ENCODE measurements around the gene FAM168A. TPM values are rescaled to one million over a fixed set of nuclear protein-coding genes. Genes with fewer than 3 reads are reported as not detected.

The FAM168A gene
- total RNA-seq, 4 donors from 2014 or later, result 17.5 to 43.4 (median 23.3) TPM

- DNase-seq, result no peak
- WGBS, 2 donors (ENCODE audit: low coverage in 1 of 2), result 92 to 96% methylated on average over 2 of the region's 2 CpGs
- in situ Hi-C loops (cut with MboI; ENCODE audit: low pct_ligation_motif_present in 1 of 4, low pct_unique_long_range_greater_than_20kb in 1 of 4, low sequenced_read_pairs in 3 of 4), result no loop called here
Observed at GRCh38 chr11:73547706-73548595, 50.0 kb downstream of the FAM168A start.

GRCh38 chr11:73542175-73542574 is 55.7 kb downstream of the FAM168A start:
- TF ChIP-seq POLR2A (IDR thresholded peaks at IDR 0.05) (no peak), CTCF (IDR thresholded peaks at IDR 0.05) (no peak)
- in situ Hi-C loops (cut with MboI; ENCODE audit: low pct_ligation_motif_present in 1 of 4, low pct_unique_long_range_greater_than_20kb in 1 of 4, low sequenced_read_pairs in 3 of 4), result no loop called here
- no peaks in the 10 kb centered on the region for H3K36me3 ChIP-seq
- H3K9me3 ChIP-seq, result no peaks in the 10 kb centered on the region
- H3K4me1 ChIP-seq, result peaks cover 0 to 10% (median 3%) of the 10 kb centered on the region in 4 donors
- no peak overlapping the region for H3K4me3 ChIP-seq
- WGBS, 2 donors (ENCODE audit: low coverage in 1 of 2), result 50 to 74% methylated on average over 1 of the region's 1 CpG
- H3K27ac ChIP-seq, result no peak overlapping the region
- no peaks in the 10 kb centered on the region for H3K27me3 ChIP-seq
- intact Hi-C loops (cut with DNase I; ENCODE audit: low total_unique reads), result no loop called here
- no peak for DNase-seq

More at GRCh38 chr11:73547706-73548595, 50.0 kb downstream of the FAM168A start:
- TF ChIP-seq EP300 (IDR thresholded peaks at IDR 0.05; ENCODE audit: low read depth) (no peak), POLR2A (IDR thresholded peaks at IDR 0.05) (no peak), POLR2AphosphoS5 (IDR thresholded peaks at IDR 0.05) (no peak), CTCF (IDR thresholded peaks at IDR 0.05) (no peak)
- H3K36me3 ChIP-seq, result no peaks in the 10 kb centered on the region
- peaks cover 3 to 4% (median 3%) of the 10 kb centered on the region in 4 donors for H3K4me1 ChIP-seq
- H3K4me3 ChIP-seq, result no peak overlapping the region
- no peaks in the 10 kb centered on the region for H3K9me3 ChIP-seq
- no peaks in the 10 kb centered on the region for H3K27me3 ChIP-seq
- no peak overlapping the region for H3K27ac ChIP-seq
- intact Hi-C loops (cut with DNase I; ENCODE audit: low total_unique reads), result no loop called here

DNA sequence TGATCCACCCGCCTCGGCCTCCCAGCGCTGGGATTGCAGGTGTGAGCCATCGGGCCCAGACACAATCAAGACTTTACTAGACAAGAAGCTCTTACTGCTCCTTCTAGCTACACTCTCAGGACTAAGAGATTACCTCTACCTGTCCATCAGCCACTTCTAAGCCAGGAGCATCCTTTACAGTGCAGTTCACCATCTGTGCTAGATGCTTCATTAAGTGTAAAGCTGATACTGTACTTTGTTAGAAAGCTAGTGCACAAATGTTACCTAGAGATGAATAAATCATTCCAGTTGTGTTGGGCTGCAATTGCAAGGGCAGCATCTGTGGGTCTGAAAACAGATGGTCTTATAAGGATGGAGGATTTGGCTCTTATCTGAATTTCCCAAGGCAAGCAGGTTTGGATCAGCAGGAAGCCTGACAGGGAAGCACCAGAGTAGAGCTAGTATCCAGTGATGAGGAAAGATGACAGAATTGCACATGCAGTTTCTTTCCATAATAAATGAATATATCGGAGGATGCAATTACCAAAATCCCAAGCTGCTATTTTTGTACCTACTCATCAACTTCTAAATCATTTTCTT is 58.3 kb downstream of the FAM168A start:
- intact Hi-C loops (cut with DNase I; ENCODE audit: low total_unique reads) (no loop called here), in situ Hi-C loops (cut with MboI; ENCODE audit: low pct_ligation_motif_present in 1 of 4, low pct_unique_long_range_greater_than_20kb in 1 of 4, low sequenced_read_pairs in 3 of 4) (no loop called here)
- DNase-seq, result no peak
- Histone ChIP-seq H3K4me3 (no peak overlapping the region), H3K27me3 (no peaks in the 10 kb centered on the region), H3K27ac (no peak overlapping the region), H3K36me3 (no peaks in the 10 kb centered on the region), H3K4me1 (peaks cover 0 to 10% (median 3%) of the 10 kb centered on the region in 4 donors), H3K9me3 (no peaks in the 10 kb centered on the region)
- WGBS, 2 donors (ENCODE audit: low coverage in 1 of 2), result 97% methylated on average over 2 to 5 of the region's 5 CpGs
- no peak for TF ChIP-seq CTCF (IDR thresholded peaks at IDR 0.05)
- TF ChIP-seq POLR2A (IDR thresholded peaks at IDR 0.05), result no peak
- no peak for TF ChIP-seq POLR2AphosphoS5 (IDR thresholded peaks at IDR 0.05)
- no peak for TF ChIP-seq EP300 (IDR thresholded peaks at IDR 0.05; ENCODE audit: low read depth)

DNA sequence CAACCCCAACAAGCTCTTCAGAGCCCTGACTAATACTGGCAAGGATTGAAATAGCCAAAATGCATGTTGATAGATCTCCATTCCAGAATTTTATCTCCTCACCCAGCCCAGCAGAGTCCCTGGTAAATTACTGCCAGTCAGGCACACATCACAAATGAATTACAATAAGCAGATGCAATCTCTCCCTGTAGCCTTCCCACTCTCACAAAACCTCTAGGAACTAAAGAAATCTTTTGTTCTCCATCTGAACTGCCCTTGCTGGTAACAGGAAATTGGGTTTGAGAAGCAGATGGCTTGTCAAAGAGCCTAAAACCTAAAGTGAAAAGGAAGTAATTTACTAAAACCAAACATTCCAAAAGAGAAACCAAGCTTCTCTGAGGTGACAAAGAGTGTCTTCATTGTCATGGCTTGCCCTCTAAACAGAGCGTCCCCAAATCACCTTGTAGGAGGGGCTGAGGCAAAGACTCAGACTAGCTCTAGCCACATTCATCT is 59.5 kb downstream of the FAM168A start:
- DNase-seq, result no peak
- intact Hi-C loops (cut with DNase I; ENCODE audit: low total_unique reads), result no loop called here
- no peak overlapping the region for H3K27ac ChIP-seq
- in situ Hi-C loops (cut with MboI; ENCODE audit: low pct_ligation_motif_present in 1 of 4, low pct_unique_long_range_greater_than_20kb in 1 of 4, low sequenced_read_pairs in 3 of 4), result no loop called here
- TF ChIP-seq POLR2A (IDR thresholded peaks at IDR 0.05), result no peak
- no peaks in the 10 kb centered on the region for H3K36me3 ChIP-seq
- no peaks in the 10 kb centered on the region for H3K9me3 ChIP-seq
- no peak overlapping the region for H3K4me3 ChIP-seq
- WGBS, 2 donors (ENCODE audit: low coverage in 1 of 2), result 14 to 17% methylated on average over 1 of the region's 1 CpG
- no peaks in the 10 kb centered on the region for H3K27me3 ChIP-seq
- peaks cover 0 to 10% (median 3%) of the 10 kb centered on the region in 4 donors for H3K4me1 ChIP-seq
